GM23248 (cell line): ENCODE measurements around the gene RNF121. TPM values are rescaled to one million over a fixed set of nuclear protein-coding genes. Genes with fewer than 3 reads are reported as not detected.
A peak's percentile ranks its signal among the peaks of the same experiment; 100 is the strongest.

Experiments used
- DNase-seq: peaks from one replicate; pipeline ENCODE4 v3.0.0-alpha.2; 2015
- H2AFZ ChIP-seq: fragments of 200-600 bp; sonication (generic); 2 replicates; pipeline ENCODE4 v1.6.1; 2016; ENCODE audit warnings: antibody characterized with exemption
- H3F3A ChIP-seq: fragments of 200-600 bp; sonication (generic); 2 replicates; pipeline ENCODE4 v1.6.1; 2016; ENCODE audit warnings: mild to moderate bottlenecking, antibody characterized with exemption, mixed run types; ENCODE audit not compliant: insufficient read depth
- H3K27ac ChIP-seq: fragments of 200-600 bp; sonication (generic); 2 replicates; pipeline ENCODE4 v1.5.1; 2016; ENCODE audit warnings: mild to moderate bottlenecking
- H3K27me3 ChIP-seq: fragments of 200-600 bp; sonication (generic); replicated peaks from 2 replicates; pipeline ENCODE4 v1.6.1; 2016; ENCODE audit warnings: mild to moderate bottlenecking; ENCODE audit not compliant: insufficient read depth
- H3K36me3 ChIP-seq: fragments of 200-600 bp; sonication (generic); 2 replicates; pipeline ENCODE4 v1.6.1; 2016; ENCODE audit warnings: low read depth, mild to moderate bottlenecking
- H3K4me1 ChIP-seq: fragments of 200-600 bp; sonication (generic); 2 replicates; pipeline ENCODE4 v1.6.1; 2016; ENCODE audit warnings: mild to moderate bottlenecking; ENCODE audit not compliant: insufficient read depth
- H3K4me2 ChIP-seq: fragments of 200-600 bp; sonication (generic); one replicate; pipeline ENCODE4 v1.6.1; 2016; ENCODE audit warnings: mild to moderate bottlenecking; ENCODE audit not compliant: unreplicated experiment
- H3K4me3 ChIP-seq: fragments of 200-600 bp; sonication (generic); 2 replicates; pipeline ENCODE4 v1.5.1; 2016; ENCODE audit warnings: mild to moderate bottlenecking
- H3K79me2 ChIP-seq: fragments of 200-600 bp; sonication (generic); 2 replicates; pipeline ENCODE4 v1.6.1; 2016; ENCODE audit warnings: mild to moderate bottlenecking; ENCODE audit not compliant: insufficient read depth
- H3K9ac ChIP-seq: fragments of 200-600 bp; sonication (generic); 2 replicates; pipeline ENCODE4 v1.6.1; 2016; ENCODE audit warnings: mild to moderate bottlenecking
- H3K9me2 ChIP-seq: fragments of 200-600 bp; sonication (generic); 2 replicates; pipeline ENCODE4 v1.6.1; 2016; ENCODE audit warnings: mixed run types, mild to moderate bottlenecking, moderate library complexity; ENCODE audit not compliant: insufficient read depth
- H3K9me3 ChIP-seq: fragments of 200-600 bp; sonication (generic); one replicate; pipeline ENCODE4 v1.6.1; 2017; ENCODE audit warnings: low read depth
- H4K20me1 ChIP-seq: fragments of 200-600 bp; sonication (generic); 2 replicates; pipeline ENCODE4 v1.6.0; 2016; ENCODE audit not compliant: insufficient read depth
- EZH2 ChIP-seq: fragments of 200-600 bp; sonication (generic); IDR thresholded peaks from 2 replicates; pipeline ENCODE4 v1.6.1; 2018; ENCODE audit warnings: antibody characterized with exemption, mild to moderate bottlenecking; ENCODE audit not compliant: insufficient read depth, poor library complexity, severe bottlenecking
- EZH2phosphoT487 ChIP-seq: fragments of 200-600 bp; sonication (generic); IDR thresholded peaks from 2 replicates; pipeline ENCODE4 v1.6.1; 2018; ENCODE audit warnings: antibody characterized with exemption, moderate library complexity, mild to moderate bottlenecking, low read depth; ENCODE audit not compliant: insufficient read depth
- WGBS, 2 experiments: methylation state at CpG; one replicate each; pipeline ENCODE4 v1.1.6; 2015 to 2017; ENCODE audit warnings: low lambda C conversion rate in 2 of 2, low coverage in 1 of 2; ENCODE audit errors: missing lambda C conversion rate in 2 of 2; 5-methylcytosine and 5-hydroxymethylcytosine counted together
- in situ Hi-C: fragments of 300-500 bp; cut with MboI; formaldehyde crosslinking; loops from 2 replicates; pipeline ENCODE4 v1.15.0; 2020
- polyA plus RNA-seq: library from polyadenylated mRNA; unstranded; fragments of >200 nt; fragmentation: Nextera tagmentation; extraction: Ambion mirVana; gene quantifications from 2 replicates; pipeline ENCODE4 v1.2.1, GENCODE V29; 2016
- total RNA-seq: library from RNA; depleted of rRNA; stranded (reverse); fragments of >200 nt; shearing (Covaris generic); gene quantifications from 2 replicates; pipeline ENCODE4 v1.2.3, GENCODE V29; 2014

The RNF121 gene
- total and polyA plus RNA-seq, 2 experiments from 2014 or later, result 19.9 to 20.3 TPM

DNA sequence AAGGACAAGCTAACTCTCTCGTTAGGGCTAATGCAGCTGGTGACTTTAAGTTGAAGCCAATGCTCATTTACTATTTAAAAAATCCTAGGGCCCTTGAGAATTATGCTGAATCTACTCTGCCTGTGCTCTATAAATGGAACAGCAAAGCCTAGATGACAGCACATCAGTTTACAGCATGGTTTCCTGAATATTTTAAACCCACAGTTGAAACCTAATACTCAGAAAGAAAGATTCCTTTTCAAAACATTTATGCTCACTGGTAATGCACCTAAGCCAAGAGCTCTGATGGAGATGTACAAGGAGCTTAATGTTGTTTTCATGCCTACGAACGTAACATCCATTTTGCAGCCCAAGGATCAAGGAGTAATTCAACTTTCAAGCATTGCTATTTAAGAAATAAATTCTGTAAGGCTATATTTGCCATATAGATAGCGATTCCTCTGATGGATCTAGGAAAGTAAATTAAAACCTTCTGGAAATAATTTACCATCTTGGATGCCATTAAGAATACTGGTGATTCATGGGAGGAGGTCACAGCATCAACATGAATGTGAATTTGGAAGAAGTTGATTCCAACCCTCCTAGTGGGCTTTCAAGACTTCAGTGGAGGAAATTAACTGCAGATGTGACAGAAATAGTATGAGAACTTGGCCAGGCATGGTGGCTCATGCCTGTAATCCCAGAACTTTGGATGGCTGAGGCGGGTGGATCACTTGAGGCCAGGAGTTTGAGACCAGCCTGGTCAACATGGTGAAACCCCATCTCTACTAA is 14.9 kb upstream of the RNF121 start:
- TF ChIP-seq EZH2phosphoT487 (no peak), EZH2 (no peak)
- Histone ChIP-seq H3K27ac (peak overlapping the region; percentile 37), H3K9ac (no peak overlapping the region), H4K20me1 (no peaks in the 10 kb centered on the region), H3K4me1 (peaks cover 15% of the 10 kb centered on the region), H3K27me3 (no peaks in the 10 kb centered on the region), H3K36me3 (0 out of 2 replicates have a peak, but pooled peaks cover 4% of the 10 kb centered on the region), H3K79me2 (no peaks in the 10 kb centered on the region), H2AFZ (no peak overlapping the region), H3K9me2 (no peaks in the 10 kb centered on the region), H3F3A (peaks cover 19% of the 10 kb centered on the region), H3K4me3 (no peak overlapping the region), H3K9me3 (no peaks in the 10 kb centered on the region), H3K4me2 (no peak overlapping the region)
- in situ Hi-C loops, result no loop called here
- DNase-seq, result peak; percentile 76
- 34 to 37% methylated on average over 5 of the region's 5 CpGs for WGBS, 2 experiments

DNA sequence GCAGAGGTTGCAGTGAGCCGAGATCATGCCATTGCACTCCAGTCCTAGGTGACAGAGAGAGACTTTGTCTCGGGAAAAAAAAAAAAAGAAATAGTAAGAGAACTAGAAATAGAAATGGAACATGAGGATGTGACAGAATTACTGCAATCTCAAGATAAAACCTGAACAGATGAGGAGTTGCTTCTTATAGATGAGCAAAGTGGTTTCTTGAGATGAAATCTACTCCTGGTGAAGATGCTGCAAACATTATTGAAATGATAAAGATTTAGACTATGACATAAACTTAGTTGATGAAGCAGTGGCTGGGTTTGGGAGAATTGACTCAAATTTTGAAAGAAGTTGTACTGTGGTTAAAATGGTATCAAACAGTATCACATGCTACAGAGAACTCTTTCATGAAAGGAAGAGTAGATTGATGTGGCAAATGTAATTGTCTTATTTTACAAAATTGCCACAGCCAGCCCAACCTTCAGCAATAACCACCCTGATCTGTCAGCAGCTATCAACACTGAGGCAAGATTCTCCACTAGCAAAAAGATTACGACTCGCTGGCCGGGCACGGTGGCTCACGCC is 14.1 kb upstream of the RNF121 start:
- Histone ChIP-seq H3F3A (peaks cover 19% of the 10 kb centered on the region), H3K79me2 (no peaks in the 10 kb centered on the region), H3K9me3 (no peaks in the 10 kb centered on the region), H2AFZ (no peak overlapping the region), H3K4me1 (peaks cover 15% of the 10 kb centered on the region), H3K27me3 (no peaks in the 10 kb centered on the region), H4K20me1 (no peaks in the 10 kb centered on the region), H3K4me2 (no peak overlapping the region), H3K36me3 (0 out of 2 replicates have a peak, but pooled peaks cover 4% of the 10 kb centered on the region), H3K4me3 (no peak overlapping the region), H3K27ac (peak overlapping the region; percentile 37), H3K9me2 (no peaks in the 10 kb centered on the region), H3K9ac (no peak overlapping the region)
- TF ChIP-seq EZH2phosphoT487 (no peak), EZH2 (no peak)
- no peak for DNase-seq
- in situ Hi-C loops, result no loop called here
- WGBS, 2 experiments, result 98 to 100% methylated on average over 7 of the region's 7 CpGs

DNA sequence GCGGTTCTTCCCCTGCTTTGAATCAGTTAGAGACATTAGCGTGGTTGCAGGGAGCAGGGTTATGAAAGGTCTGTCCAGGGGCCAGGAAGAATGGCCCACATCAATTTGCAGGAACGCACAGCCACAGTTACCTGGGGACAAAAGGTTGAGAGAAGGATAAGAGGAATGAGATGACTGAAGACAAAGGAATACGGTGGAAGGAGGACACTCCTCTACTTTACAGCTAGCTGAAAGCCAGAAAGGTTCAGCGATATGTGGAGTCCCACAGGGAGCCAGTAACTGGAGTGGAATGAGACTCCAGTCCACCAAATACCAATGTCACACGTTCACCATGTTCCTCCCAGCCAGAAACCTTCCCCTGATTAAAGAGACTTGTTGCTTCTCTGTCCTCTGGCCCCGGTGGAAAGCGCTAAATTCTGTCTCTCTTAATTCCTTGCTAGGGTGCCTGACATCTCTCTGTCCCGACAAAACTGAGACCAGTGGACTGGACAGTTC is 11.2 kb upstream of the RNF121 start:
- H3K4me2 ChIP-seq, result no peak overlapping the region
- no peak overlapping the region for H3K4me3 ChIP-seq
- in situ Hi-C loops, result no loop called here
- H3K36me3 ChIP-seq, result 0 out of 2 replicates have a peak, but pooled peaks cover 4% of the 10 kb centered on the region
- no peaks in the 10 kb centered on the region for H3K9me2 ChIP-seq
- no peak overlapping the region for H2AFZ ChIP-seq
- TF ChIP-seq EZH2phosphoT487, result no peak
- no peak for TF ChIP-seq EZH2
- no peak overlapping the region for H3K27ac ChIP-seq
- peak; percentile 29 for DNase-seq
- no peaks in the 10 kb centered on the region for H3K79me2 ChIP-seq
- H4K20me1 ChIP-seq, result no peaks in the 10 kb centered on the region
- H3F3A ChIP-seq, result peaks cover 19% of the 10 kb centered on the region
- H3K9me3 ChIP-seq, result no peaks in the 10 kb centered on the region
- no peak overlapping the region for H3K9ac ChIP-seq
- 79 to 81% methylated on average over 9 of the region's 9 CpGs for WGBS, 2 experiments
- no peaks in the 10 kb centered on the region for H3K27me3 ChIP-seq
- H3K4me1 ChIP-seq, result peaks cover 15% of the 10 kb centered on the region

DNA sequence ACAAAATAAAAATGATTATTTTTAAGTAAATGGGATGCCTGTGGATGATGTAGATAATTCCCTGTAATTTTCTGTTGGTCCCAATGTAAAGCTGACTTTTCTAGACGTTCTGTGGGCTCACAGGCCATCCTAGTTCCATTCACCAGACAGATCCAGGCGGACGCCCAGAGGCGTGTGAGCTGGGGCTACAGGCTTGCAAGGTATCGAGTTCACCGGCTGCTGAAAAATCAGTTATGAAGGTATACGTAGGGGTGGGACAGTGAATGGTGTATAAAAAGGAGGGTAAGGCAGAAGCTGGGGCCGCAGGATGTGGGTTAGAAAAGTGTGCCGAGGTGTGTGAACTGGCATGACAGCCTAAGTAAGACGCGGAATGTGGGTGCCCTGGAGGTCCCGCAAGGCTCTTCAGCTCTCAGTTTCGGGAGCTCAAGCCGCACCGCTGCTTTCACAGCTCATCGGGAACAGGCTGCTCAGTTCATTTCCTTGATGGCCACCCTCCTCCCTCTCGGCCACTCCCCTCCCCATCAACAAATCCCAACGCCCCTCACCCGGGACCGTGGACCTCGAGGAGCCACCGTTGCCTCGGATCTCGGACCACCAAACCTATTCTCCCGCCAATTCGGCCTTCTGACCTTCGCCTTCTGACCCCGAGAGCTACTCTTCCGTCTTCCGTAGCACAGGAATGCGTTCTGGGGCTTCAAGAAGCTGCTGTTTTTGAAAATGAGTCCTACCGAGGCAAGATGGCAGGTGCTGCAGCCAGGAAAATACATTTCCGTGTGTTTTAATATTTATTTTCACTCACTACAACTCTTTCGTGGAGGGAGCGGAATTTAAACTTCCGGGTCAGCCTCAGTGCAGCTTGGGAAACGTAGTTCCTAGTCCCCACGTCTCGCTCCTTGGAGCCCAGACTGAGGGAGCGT is 768 bp upstream of the RNF121 start, which contains the start of gene XNDC1N:
Gene XNDC1N, minus strand, starts transcription at position 775 of the 917 bp plus-strand sequence. CDS start 5,241 bp downstream, outside the sequence.
- Histone ChIP-seq H3K27ac (peak within 1 kb of the TSS; percentile 75), H4K20me1 (peaks cover 12% of the 10 kb centered on the region; the same call in 1 of the 2 replicates), H3K79me2 (peaks cover 62% of the 10 kb centered on the region), H3K4me2 (peak within 1 kb of the TSS; percentile 100), H3K9me2 (no peaks in the 10 kb centered on the region), H3K4me1 (peaks cover 20% of the 10 kb centered on the region; the same call in 1 of the 2 replicates), H2AFZ (peak within 1 kb of the TSS; percentile 99), H3K9me3 (no peaks in the 10 kb centered on the region), H3K9ac (peak within 1 kb of the TSS; percentile 86), H3K4me3 (peak within 1 kb of the TSS; percentile 97), H3K27me3 (no peaks in the 10 kb centered on the region), H3K36me3 (no peaks in the 10 kb centered on the region), H3F3A (no peaks in the 10 kb centered on the region)
- in situ Hi-C loops, result no loop called here
- no peak for TF ChIP-seq EZH2
- TF ChIP-seq EZH2phosphoT487, result no peak
- peak; percentile 95 for DNase-seq
- WGBS, 2 experiments, result 1 to 2% methylated on average over 40 of the region's 40 CpGs
